NCI-H82 treated with DMSO at 0.1 percent for 48 hours (cell line): ENCODE data around the gene ASH1L.
"Not testable (repeated sequence)": the region's sequence is repeated elsewhere in the genome, so short reads cannot be mapped to it uniquely, and the experiment has no call there.

Source experiments
- DNase-seq: peaks from one replicate; lab custom pipeline; 2025; ENCODE audit not compliant: unreplicated experiment; lab: John Stamatoyannopoulos, UW

ASH1L gene

DNA sequence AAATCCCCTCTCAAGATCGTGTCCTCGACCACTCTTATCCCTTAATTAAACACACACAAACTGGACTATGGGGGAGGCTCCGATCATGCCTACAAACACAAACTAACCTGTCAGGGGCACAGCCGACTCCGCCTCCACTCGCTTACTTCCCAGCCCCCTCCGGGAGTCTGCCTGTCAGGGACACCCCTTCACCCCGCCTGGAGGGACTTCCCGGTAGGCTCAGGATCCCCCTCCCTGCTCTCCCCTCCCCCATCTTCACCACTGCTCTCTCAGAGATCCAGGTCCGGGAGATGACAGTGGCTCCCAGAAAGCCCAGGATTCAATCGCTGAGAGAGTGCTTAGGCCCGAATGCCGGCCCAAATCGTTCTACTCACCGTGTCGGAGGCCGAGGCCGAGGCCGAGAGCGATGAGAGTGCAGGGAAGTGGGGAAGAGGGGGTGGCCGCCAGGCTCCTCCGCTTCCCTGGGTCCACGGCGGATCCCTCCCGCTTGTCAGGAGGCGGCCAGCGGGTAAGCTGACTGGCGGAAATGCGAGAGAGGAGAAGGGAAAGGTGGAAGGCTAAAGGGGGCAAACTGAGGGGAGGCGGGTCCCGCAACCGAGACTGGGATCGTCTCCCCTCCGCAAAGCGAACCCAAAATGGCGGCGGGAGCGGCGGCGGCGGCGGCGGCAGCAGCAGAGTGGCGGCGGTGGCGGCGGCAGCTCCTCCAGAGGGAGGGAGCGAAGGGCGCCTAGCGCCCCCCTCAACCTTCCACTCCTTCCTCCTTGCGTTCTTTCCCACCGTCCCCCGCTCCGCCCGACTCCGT is 623 bp downstream of the ASH1L start:
- not testable (repeated sequence) for DNase-seq

GRCh38 chr1:155555915-155556314 is 6.7 kb downstream of the ASH1L start:
- DNase-seq = no peak

- no peak for DNase-seq
Observed at GRCh38 chr1:155553349-155553748, 9.3 kb downstream of the ASH1L start.

DNA sequence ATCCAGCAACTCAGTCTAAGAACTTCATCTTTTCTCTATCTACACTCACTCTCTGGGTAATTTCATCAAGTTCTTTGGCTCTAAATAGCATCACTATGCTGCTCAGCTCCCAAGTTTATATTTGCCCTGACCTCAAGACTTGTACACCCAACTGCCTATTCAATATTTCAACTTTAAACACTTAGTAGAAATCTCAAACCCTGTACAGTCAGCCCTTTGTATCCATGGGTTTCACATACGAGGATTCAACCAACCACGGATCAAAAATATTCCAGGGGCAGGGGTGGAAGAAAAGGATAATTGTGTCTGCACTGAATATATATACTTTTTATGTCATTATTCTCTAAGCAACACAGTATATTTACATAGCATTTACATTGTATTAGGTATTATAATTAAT is 13.9 kb downstream of the ASH1L start:
- DNase-seq = no peak

GRCh38 chr1:155540000-155540874 is 22.4 kb downstream of the ASH1L start:
- no peak for DNase-seq

GRCh38 chr1:155537193-155537592 is 25.4 kb downstream of the ASH1L start:
- peak; percentile 57 for DNase-seq

DNA sequence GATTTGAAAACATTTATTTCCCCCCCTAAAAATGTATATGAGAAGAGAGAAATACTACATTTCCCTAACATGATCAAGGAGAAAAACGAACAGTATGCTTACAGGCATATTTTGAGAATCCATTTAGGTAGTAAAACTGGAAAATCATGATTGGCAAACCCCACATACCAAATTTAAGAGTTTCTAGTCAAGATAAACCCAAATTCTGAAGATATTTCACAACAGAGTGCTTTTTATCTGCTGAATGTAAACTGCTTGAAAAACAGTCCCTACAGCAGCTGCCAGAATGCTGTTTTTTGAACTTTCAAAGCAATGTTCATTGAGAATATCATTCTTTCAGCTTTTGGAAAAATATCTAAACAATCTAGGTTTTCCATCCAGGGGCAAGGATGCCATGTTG is 31.0 kb downstream of the ASH1L start:
- no peak for DNase-seq

- DNase-seq = no peak
Observed at GRCh38 chr1:155529929-155530328, 32.7 kb downstream of the ASH1L start.

DNA sequence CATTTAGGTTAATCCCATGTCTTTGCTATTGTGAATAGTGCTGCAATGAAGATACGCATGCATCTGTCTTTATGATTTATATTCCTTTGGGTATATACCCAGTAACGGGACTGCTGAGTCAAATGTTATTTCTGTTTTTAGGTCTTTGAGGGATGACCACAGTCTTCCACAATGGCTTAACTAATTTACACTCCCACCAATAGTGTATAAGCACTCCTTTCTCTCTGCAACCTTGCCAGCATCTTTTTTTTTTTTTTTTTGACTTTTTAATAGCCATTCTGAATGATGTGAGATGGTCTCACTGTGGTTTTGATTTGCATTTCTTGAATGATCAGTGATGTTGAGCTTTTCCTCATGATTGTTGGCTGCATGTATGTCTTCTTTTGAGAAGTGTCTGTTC is 33.5 kb downstream of the ASH1L start:
- DNase-seq = no peak

- DNase-seq = no peak
Observed at GRCh38 chr1:155527677-155528076, 34.9 kb downstream of the ASH1L start.

- DNase-seq = no peak
Observed at GRCh38 chr1:155526356-155526755, 36.2 kb downstream of the ASH1L start.

DNA sequence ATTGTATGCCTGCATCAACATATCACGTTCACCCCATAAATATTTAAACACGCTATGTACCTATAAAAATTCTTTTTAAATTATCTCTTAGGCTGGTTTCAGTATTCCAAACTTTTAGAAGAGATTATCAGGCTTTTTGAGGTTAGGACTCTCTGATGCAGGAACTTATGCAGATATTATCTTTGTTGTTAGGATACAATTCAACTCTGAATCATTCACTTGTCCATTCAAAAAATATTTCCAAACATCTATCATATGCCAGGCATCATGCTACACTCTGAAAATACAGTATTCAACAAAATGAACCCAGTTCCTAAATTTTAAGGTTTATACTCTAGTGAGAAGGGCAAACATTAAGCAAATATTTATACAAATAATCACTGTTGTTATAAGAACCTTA is 40.5 kb downstream of the ASH1L start:
- no peak for DNase-seq

DNA sequence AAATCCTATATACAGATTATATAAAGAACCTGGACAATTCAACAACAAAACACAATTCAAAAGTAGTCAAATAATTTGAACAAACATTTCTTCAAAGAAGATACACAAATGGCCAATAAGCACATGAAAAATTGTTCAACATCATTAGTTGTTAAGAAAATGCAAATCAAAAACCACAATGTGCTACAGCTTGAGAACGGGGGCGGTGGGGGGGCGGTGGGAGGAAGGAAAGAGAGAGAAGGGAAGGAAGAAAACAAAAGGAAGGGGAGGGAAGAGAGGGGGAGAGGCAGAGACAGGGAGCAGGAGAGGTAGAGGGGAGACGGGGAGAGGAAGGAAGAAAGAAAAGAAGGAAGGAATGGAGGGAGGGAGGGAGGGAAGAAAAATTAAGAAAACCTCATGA is 44.1 kb downstream of the ASH1L start:
- DNase-seq = no peak

DNA sequence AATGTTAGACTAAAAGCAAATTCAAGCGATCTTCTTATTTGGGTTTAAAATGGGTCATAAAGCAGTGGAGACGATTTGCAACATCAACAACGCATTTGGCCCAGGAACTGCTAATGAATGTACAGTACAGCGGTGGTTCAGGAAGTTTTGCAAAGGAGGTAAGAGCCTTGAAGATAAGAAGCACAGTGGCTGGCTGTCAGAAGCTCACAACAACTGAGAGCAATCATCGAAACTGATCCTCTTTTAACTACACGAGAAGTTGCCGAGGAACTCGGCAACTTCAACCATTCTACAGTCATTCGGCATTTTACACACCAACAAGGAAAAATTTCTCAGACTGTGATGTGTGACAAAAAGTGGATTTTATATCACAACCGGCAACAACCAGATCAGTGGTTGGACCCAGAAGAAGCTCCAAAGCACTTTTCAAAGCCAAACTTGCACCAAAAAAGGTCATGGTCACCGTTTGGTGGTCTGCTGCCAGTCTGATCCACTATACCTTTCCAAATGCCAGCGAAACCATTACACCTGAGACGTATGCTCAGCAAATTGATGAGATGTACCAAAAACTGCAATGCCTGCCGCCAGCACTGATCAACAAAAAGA is 47.9 kb downstream of the ASH1L start:
- DNase-seq = no peak

DNA sequence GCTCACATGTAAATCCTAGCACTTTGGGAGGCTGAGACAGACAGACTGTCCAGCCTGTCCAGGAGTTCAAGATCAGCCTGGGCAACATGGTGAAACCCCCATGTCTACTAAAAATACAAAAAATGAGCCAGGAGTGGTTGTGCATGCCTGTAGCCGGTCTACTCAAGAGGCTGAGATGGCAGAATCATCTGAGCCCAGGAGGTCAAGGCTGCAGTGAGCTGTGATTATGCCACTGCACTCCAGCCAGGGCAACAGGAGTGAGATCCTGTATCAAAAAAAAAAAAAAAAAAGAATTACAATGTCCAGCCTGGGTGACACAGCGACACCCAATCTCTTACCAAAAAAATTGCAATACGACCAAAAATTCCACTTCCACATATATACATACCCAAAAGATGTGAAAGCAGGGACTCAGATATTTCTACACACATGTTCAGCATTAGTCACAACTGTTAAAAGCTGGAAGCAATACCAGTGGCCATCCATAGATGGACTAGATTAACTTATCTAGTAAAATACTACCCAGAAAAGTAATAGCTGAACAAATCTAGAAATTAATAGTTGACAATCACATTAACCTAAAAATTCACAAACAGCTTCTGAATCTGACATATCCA is 49.2 kb downstream of the ASH1L start:
- DNase-seq = no peak

DNA sequence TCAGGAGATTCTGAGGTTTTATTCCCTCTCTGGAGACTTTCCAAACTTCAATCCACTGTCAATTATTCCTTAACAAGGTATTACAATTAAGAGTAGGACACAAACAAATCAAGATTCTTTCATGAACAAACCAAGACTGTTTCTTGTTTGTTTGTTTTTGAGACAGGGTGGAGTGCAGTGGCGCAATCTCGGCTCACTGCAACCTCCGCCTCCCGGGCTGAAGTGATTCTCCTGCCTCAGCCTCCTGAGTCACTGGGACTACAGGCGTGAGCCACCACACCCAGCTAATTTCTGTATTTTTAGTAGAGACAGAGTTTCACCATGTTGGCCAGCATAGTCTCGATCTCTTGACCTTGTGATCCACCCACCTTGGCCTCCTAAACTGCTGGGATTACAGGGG is 51.2 kb downstream of the ASH1L start:
- not testable (repeated sequence) for DNase-seq

- no peak for DNase-seq
Observed at GRCh38 chr1:155509064-155509463, 53.5 kb downstream of the ASH1L start.

GRCh38 chr1:155507945-155508344 is 54.7 kb downstream of the ASH1L start:
- DNase-seq = no peak

DNA sequence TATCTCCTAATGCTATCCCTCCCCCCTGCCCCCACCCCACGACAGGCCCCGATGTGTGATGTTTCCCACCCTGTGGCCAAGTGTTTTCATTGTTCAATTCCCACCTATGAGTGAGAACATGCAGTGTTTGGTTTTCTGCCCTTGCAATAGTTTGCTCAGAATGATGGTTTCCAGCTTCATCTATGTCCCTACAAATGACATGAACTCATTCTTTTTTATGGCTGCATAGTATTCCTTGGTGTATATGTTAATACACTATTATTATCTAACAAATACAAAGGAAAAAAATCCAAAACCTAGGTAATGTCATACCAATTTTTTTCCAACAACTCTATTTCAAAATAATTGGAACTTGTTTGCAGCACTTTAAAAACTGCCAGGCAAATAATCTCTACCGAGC is 56.6 kb downstream of the ASH1L start:
- DNase-seq = not testable (repeated sequence)

DNA sequence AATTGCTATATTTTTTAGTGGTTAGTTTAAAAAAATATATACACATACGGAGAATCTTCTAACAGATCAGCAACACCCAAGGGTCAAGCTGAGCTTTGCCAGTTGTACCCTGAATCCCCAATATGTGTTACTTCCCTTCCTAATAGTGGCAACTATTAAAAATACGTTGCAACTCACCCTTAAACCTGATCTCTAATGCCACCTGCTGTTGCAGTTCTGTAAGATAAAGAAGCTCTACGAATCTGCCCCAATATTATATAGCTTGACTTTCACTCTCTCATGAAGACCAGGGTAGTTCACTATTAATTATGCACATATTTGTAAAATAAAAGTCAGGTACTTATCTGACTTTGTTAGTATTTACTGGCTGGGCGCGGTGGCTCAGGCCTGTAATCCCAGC is 58.4 kb downstream of the ASH1L start:
- peak; percentile 43 for DNase-seq

DNA sequence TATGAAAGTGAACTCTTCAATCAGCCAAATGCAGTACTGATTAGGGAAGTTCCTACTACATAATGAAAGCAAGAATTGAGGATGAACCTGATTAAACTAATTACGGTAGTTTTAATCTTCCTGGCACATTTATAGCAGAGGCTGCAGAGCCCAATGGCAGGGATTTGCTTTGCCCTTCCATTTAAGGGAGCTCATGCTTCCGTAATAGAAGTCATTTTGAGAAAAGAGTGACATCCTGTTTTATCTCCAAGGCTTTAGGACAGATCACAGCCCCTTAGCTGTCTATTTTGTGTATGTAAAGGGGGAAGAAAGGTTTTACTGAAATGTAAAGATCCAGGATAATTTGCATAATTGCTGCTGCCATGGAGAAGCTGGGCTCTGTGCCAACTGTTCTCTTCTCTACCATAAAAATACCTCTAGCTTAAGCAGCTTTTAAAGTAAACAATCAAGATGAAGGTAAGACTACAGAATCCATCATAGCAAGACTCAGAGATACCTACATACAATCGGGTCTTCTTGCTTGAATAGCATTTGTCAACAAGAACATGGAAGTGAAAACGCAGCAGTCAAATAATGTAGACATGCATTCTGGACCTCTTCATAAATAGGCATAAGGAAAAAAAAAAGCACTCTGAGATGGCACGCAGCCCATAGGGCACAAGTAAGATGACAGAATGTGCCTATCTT is 62.5 kb downstream of the ASH1L start:
- peak; percentile 92 for DNase-seq
